Stimulated activated CD4-positive, alpha-beta T cell treated with anti-CD3 and anti-CD28 coated beads, Interleukin-1b, Interleukin-23, amount 100 ng/mL, for 24 hours (primary cell): ENCODE results near the gene TMEM43.

Experiments
- DNase-seq, 4 experiments: peaks; one replicate each; pipeline ENCODE4 v3.0.0-alpha.2; 2020; ENCODE audit warnings: low read depth in 4 of 4, low spot score in 1 of 4

The TMEM43 gene

GRCh38 chr3:14150078-14150477, 25.2 kb downstream of the TMEM43 start:
- no peak for DNase-seq

DNA sequence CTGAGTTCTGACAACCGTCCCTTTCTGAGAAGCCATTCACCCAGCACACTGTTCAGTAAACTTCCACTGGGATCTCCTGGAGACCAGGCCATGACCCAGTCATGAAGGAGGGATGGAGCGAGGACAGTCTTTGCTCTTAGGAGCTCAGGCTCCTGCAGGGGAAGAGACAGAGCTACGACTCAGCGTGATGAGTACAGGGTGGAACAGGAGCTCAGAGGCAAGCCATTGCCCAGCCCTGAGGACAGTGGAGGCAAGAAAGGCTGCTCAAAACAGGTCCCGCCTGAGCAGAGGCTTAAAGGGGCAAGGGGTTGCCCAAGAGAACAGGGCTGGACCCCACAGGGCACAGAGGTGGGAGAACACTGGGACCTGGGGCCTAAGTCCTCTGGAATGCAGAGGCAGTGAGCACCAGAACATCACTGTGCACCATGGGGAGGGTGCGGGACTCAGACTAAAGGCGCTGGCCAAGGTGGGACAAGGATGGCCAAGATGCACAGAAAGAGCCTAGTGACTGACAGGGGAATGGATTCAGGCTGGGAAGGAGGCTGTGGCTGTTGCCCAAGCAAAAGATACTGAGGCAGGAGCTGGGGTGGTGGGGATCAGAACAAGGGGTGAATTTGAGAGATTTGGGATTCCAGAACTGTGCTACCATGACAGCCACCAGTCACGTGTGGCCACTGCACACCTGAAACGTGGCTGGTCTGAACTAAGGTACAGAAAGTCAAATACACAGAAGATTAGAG, 25.8 kb downstream of the TMEM43 start:
- DNase-seq: no peak

DNA sequence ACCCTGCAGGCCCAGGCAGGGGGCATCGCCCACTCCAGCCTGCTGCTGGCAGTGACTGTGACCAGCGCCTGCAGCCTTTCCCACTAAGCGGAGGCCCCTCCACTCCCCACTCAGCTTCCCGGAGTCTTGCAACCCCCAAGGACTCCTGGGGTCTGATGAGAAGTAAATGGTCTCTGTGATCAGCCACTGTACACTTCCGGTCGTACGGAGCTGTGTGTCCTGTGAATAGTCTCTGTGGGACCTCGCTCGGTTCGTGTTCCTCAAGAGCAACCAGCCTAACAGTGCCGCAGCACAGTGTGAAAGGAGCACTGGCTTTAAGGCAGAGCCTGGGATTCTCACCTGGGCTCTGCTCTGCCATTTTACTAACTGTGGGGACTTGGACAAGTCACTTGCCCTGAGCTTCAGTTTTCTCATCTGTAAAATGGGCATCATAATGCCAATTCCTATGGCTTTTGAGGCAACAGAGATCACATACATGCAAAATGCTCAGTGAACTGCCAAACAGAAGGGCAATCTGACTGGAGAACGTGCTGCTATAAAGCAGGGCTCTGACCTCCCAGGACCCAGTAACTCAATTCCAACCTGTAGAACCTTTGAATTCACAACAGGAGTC, 26.7 kb downstream of the TMEM43 start:
- no peak for DNase-seq

- DNase-seq: no peak
Measured at GRCh38 chr3:14152233-14152962, 27.5 kb downstream of the TMEM43 start.

- no peak for DNase-seq
Measured at GRCh38 chr3:14152963-14153355, 28.1 kb downstream of the TMEM43 start.

- no peak for DNase-seq
Measured at GRCh38 chr3:14153663-14154062, 28.8 kb downstream of the TMEM43 start.

GRCh38 chr3:14154276-14154675, 29.4 kb downstream of the TMEM43 start:
- no peak for DNase-seq

- no peak for DNase-seq
Measured at GRCh38 chr3:14154895-14155440, 30.1 kb downstream of the TMEM43 start.

GRCh38 chr3:14156201-14156600, 31.3 kb downstream of the TMEM43 start:
- no peak for DNase-seq

DNA sequence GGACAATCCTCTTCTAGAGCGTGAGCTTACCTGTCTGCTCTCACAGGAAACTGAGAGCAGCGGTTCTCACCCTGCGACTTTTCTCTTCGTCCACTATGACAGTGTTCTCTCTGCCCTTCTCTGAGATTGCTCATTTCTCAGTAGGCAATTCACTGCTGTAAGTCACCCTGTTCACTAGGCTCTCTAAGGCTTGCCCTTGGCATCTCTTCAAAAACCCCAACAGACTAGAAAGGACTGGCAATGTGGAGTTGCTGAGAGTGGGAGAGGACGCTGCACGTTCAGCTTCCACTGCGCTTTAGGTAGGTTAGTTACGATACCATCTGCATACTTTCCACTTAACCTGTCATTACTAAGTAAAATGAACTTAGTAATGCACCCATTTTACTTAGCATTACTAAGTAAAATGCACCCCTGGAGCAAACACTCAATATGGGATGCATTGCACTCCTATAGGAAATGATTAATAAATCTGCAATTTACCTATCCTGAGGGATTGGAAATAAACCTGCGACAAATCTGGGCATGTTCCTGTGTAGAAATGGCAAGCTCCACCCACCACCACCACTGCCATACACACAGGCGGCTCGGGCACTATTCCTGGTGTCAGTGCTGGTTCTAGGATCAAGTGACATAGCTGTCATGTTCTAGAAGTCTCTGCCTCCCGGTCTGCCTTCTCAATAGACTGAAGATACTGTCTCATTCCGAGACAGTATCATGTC, 32.1 kb downstream of the TMEM43 start:
- DNase-seq: no peak

- no peak for DNase-seq
Measured at GRCh38 chr3:14157951-14158350, 33.1 kb downstream of the TMEM43 start.

DNA sequence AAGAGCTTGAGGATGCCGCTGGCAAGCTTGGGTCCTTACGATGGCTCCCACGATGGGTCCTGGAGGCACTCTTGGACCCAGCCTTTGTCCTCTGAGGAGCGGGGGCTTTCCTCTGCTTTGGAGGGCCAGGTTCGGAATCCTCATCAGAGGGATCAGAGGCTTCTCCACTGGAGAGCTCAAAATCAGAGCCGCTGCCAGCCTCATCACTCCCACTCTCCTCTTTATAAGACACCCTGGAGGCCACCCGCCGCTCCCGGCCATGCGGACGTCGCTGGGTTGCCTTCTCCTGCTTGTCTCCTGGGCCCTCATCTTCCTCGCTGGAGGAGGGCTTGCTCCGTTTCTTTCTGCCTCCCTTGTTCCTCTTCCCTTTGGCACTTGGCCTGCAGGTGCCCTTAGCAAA, 33.5 kb downstream of the TMEM43 start:
- no peak for DNase-seq

- no peak for DNase-seq
Measured at GRCh38 chr3:14159426-14159825, 34.6 kb downstream of the TMEM43 start.

GRCh38 chr3:14161282-14161681, 36.4 kb downstream of the TMEM43 start:
- no peak for DNase-seq

DNA sequence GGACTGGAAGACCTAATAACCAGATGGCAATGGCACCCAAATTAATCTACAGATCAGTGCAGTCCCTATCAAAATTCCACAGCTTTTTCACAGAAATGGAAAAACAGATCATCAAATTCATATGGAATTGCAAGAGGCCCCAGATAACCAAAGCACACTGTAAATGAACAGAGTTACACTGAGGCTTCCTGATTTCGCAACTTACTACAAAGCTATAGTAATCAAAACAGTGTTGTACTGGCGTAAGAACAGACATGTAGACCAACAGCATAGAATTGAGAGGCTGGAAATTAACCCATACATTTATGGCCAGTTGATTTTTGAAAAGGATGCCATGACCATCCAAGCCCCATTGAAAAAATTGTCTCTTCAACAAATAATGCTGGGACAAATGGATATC, 37.3 kb downstream of the TMEM43 start:
- DNase-seq: no peak

- DNase-seq: no peak
Measured at GRCh38 chr3:14166877-14167603, 42.2 kb downstream of the TMEM43 start.

DNA sequence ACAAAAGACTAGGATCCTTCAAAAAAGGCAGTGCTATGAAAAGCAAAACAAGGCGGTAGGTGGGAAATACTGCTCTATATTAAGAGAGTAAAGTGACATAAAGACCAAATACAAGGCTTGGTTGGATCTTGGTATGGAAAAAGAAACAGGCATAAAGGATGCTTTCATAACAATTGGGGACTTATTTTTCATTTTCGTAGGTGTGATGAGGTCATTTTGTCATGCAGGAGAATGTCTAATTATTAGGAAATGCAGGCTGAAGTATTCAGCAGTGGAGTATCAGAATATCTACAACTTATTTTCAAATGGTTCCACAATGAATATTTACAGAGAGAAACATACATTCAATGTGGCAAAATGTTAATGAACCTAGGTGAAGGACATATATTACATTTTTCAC, 44.6 kb downstream of the TMEM43 start:
- DNase-seq: no peak

DNA sequence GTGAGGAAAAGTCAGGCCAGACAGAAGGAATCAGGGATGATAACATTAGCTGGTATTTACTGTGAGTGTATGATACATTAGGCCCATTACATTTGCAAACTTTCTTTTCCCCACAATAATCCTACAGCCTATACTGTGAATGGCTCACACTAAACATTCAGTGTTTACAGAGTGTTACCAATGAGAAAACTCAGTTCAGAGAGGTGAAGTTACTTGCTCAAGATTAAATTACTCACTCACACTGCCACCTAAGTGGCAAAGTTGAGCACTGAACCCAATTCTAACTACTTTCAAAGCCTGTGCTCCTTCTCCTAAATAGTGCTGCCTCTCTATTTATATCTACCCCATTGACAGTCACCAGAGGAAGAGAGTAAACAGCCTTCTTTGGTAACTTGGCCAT, 45.0 kb downstream of the TMEM43 start:
- DNase-seq: no peak

- DNase-seq: no peak
Measured at GRCh38 chr3:14170531-14171159, 45.8 kb downstream of the TMEM43 start.

GRCh38 chr3:14172496-14172895, 47.6 kb downstream of the TMEM43 start:
- no peak for DNase-seq
